Jurkat, Clone E6-1 (cell line): Measurements from ENCODE around the gene MAPKAP1.

Experiments used
- DNase-seq: peaks from one replicate; pipeline ENCODE4 v3.0.0-alpha.2; 2011; ENCODE audit warnings: low read depth, low spot score
- H3K4me3 ChIP-seq: 2 replicates; pipeline ENCODE4 v1.5.1; 2011; ENCODE audit warnings: mild to moderate bottlenecking, low read length, control low read depth, moderate library complexity

MAPKAP1 gene

DNA sequence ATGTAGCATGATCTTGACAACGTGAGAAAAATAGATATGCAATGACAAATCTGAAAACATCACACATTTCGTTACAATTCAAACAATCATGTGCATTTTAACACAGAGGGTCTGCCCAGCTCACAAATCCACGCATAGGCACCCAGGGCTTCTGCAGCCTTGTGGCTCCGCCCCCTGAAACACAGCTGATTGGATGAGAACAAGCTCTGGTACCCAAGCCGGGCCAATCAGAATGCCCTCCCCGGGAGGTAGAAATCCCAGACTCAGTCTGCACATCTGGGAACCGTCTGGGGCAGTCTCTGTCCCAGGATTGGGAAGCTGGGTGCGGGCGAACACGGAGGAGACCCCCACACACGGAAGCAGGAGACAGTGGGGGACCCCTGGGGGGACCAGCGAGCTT lies 307.8 kb downstream of the MAPKAP1 start:
- no peak overlapping the region for H3K4me3 ChIP-seq
- no peak for DNase-seq

DNA sequence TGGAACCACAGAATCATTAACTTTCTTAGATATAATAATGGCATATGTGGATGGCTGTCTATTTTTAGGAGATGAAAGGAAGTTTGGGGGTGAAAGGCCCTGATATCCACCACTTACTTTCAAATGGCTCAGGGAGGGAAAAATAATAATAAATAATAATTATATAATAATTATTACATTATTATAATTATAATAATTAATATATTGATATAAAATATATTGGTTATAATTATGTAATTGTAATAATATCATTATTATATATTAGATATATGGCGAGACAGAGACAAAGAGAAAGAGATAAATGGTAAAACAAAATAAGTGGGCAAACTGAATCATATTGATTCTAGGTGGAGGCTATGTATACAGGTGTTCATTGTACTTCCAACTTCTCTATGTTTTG lies 308.8 kb downstream of the MAPKAP1 start:
- no peak overlapping the region for H3K4me3 ChIP-seq
- DNase-seq, result no peak

- peak; percentile 55 for DNase-seq
- no peak overlapping the region for H3K4me3 ChIP-seq
Observed at GRCh38 chr9:125397736-125398135, 309.3 kb downstream of the MAPKAP1 start.

DNA sequence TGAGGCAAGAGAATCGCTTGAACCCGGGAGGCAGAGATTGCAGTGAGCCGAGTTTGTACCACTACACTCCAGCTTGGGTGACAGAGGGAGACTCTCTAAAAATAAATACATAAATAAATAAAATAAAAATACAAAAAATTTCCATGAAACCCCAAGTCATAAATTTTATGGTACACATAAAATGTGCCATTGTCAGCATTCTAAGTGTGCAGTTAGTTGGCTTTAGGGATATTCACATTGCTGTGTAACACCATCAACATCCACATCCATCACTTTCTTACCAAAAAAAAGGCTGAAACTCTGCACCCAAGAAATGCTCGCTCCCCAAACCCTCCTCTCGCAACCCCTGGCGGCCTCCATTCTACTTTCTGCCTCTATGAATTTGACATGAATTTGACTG lies 310.2 kb downstream of the MAPKAP1 start:
- H3K4me3 ChIP-seq, result no peak overlapping the region

DNA sequence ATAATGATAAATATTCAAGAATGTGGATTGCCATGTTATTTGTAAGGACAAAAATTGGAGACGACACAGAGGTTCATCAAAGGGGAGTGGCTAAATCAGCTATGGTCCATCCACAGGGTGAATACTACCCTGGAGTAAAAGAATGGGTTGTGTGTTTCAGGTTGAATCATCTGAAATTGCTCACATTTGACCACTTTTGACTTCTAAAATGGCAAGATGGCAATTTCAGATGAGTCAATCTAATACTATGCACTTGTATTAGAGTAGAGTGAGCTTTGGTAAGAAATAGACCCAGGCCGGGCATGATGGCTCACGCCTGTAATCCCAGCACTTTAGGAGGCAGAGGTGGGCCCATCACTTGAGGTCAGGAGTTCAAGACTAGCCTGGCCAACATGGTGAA lies 313.6 kb downstream of the MAPKAP1 start:
- H3K4me3 ChIP-seq, result no peak overlapping the region
- DNase-seq, result no peak

More for the DNA sequence above, 310.2 kb downstream of the MAPKAP1 start:
- no peak for DNase-seq

DNA sequence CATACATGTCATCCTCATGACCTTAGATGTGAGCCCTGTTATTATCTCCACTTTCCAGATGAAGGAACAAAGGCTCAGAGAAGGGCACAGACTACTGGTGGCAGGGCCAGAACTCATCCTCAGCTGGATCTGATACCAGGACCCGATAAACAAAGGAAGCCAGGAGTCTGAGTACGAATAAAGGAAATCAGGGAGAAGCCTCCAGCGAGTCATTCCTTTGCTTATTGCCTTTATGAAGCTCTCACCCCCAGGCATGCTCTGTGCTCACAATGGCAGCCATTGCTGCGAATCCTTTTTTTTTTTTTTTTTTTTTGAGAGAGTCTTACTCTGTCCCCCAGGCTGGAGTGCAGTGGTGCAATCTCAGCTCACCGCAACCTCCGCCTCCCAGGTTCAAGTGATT lies 315.3 kb downstream of the MAPKAP1 start:
- DNase-seq, result no peak
- H3K4me3 ChIP-seq, result no peak overlapping the region

GRCh38 chr9:125388978-125389377 lies 318.0 kb downstream of the MAPKAP1 start:
- no peak overlapping the region for H3K4me3 ChIP-seq
- DNase-seq, result no peak

- DNase-seq, result no peak
- H3K4me3 ChIP-seq, result no peak overlapping the region
Observed at GRCh38 chr9:125387861-125388524, 319.0 kb downstream of the MAPKAP1 start.
